GM23338 (cell line): ENCODE results near the gene MYLK3. TPM values are rescaled to one million over a fixed set of nuclear protein-coding genes. Genes with fewer than 3 reads are reported as not detected.

Source experiments
- ATAC-seq: fragments of 200-7000 bp; cut with Tn5 transposase; 3 replicates; pipeline ENCODE4 v1.9.1; 2020
- DNase-seq: peaks from one replicate; pipeline ENCODE4 v3.0.0-alpha.2; 2015; ENCODE audit warnings: low spot score
- H2AFZ ChIP-seq: fragments of 200-600 bp; sonication (generic); 2 replicates; pipeline ENCODE4 v1.8.0; 2016; ENCODE audit warnings: antibody characterized with exemption, mild to moderate bottlenecking, moderate library complexity
- H3F3A ChIP-seq: fragments of 200-600 bp; sonication (generic); replicated peaks from 2 replicates; pipeline ENCODE4 v1.8.0; 2017; ENCODE audit warnings: antibody characterized with exemption, mixed run types, low read depth
- H3K27ac ChIP-seq: fragments of 200-600 bp; sonication (generic); 2 replicates; pipeline ENCODE4 v1.6.1; 2016; ENCODE audit warnings: low read depth
- H3K27me3 ChIP-seq: fragments of 200-600 bp; sonication (generic); 2 replicates; pipeline ENCODE4 v1.8.0; 2016; ENCODE audit warnings: mild to moderate bottlenecking, mixed run types, moderate library complexity; ENCODE audit not compliant: insufficient read depth
- H3K36me3 ChIP-seq: fragments of 200-600 bp; sonication (generic); 2 replicates; pipeline ENCODE4 v1.8.0; 2016; ENCODE audit warnings: mild to moderate bottlenecking; ENCODE audit not compliant: insufficient read depth
- H3K4me1 ChIP-seq: fragments of 200-600 bp; sonication (generic); 2 replicates; pipeline ENCODE4 v1.8.0; 2016; ENCODE audit warnings: mild to moderate bottlenecking, moderate library complexity; ENCODE audit not compliant: insufficient read depth
- H3K4me2 ChIP-seq: fragments of 200-600 bp; sonication (generic); 2 replicates; pipeline ENCODE4 v1.7.1; 2017; ENCODE audit warnings: mixed run types
- H3K4me3 ChIP-seq: fragments of 200-600 bp; sonication (generic); 2 replicates; pipeline ENCODE4 v1.6.1; 2016; ENCODE audit warnings: mixed run types
- H3K79me2 ChIP-seq: fragments of 200-600 bp; sonication (generic); replicated peaks from 2 replicates; pipeline ENCODE4 v1.8.0; 2017; ENCODE audit warnings: mild to moderate bottlenecking; ENCODE audit not compliant: insufficient read depth
- H3K9me2 ChIP-seq: fragments of 200-600 bp; sonication (generic); 2 replicates; pipeline ENCODE4 v1.8.0; 2017; ENCODE audit not compliant: insufficient read depth
- H4K20me1 ChIP-seq: fragments of 200-600 bp; sonication (generic); replicated peaks from 2 replicates; pipeline ENCODE4 v1.8.0; 2017; ENCODE audit warnings: mild to moderate bottlenecking; ENCODE audit not compliant: insufficient read depth
- H3K27ac Mint-ChIP-seq: 2 replicates; pipeline ENCODE4 v1.8.0; 2020; ENCODE audit warnings: inconsistent platforms, mild to moderate bottlenecking, moderate library complexity, mixed read lengths
- H3K27me3 Mint-ChIP-seq: 3 replicates; pipeline ENCODE4 v1.8.0; 2022; ENCODE audit warnings: low read depth, mild to moderate bottlenecking, moderate library complexity, mixed read lengths, inconsistent platforms; ENCODE audit not compliant: insufficient read depth, poor library complexity
- H3K36me3 Mint-ChIP-seq: 3 replicates; pipeline ENCODE4 v1.8.0; 2021; ENCODE audit warnings: low read depth, mild to moderate bottlenecking, inconsistent platforms, moderate library complexity, mixed read lengths
- H3K4me1 Mint-ChIP-seq: 3 replicates; pipeline ENCODE4 v1.8.0; 2020; ENCODE audit warnings: mild to moderate bottlenecking, inconsistent platforms, mixed read lengths
- H3K4me3 Mint-ChIP-seq: 3 replicates; pipeline ENCODE4 v1.8.0; 2021; ENCODE audit warnings: moderate library complexity, mild to moderate bottlenecking, inconsistent platforms, mixed read lengths
- H3K9me3 Mint-ChIP-seq: 3 replicates; pipeline ENCODE4 v1.8.0; 2020; ENCODE audit warnings: moderate library complexity, mild to moderate bottlenecking, inconsistent platforms, mixed read lengths
- CREB1 ChIP-seq: fragments of 250-450 bp; sonication (Bioruptor Pico); IDR thresholded peaks from 2 replicates; pipeline ENCODE4 v1.5.0; 2020; ENCODE audit warnings: low read depth, mild to moderate bottlenecking, moderate library complexity
- CTCF ChIP-seq, 2 experiments: fragments of 200-600 bp in 1 of 2; sonication (generic) in 1 of 2; conservative IDR thresholded peaks; 2 replicates each; pipeline versions ENCODE4 v1.5.1 to v1.6.1; 2016 to 2017; ENCODE audit warnings: antibody characterized with exemption in 2 of 2, low read depth in 2 of 2, mild to moderate bottlenecking in 2 of 2, moderate library complexity in 1 of 2
- ETS1 ChIP-seq: IDR thresholded peaks from 2 replicates; pipeline ENCODE4 v1.6.1; 2016; ENCODE audit warnings: antibody characterized with exemption
- EZH2 ChIP-seq: fragments of 200-600 bp; sonication (generic); IDR thresholded peaks from one replicate; pipeline ENCODE4 v1.8.0; 2017; ENCODE audit warnings: antibody characterized with exemption, mild to moderate bottlenecking, low read depth; ENCODE audit not compliant: unreplicated experiment
- EZH2phosphoT487 ChIP-seq: fragments of 200-600 bp; sonication (generic); IDR thresholded peaks from one replicate; pipeline ENCODE4 v1.8.1; 2018; ENCODE audit warnings: antibody characterized with exemption; ENCODE audit not compliant: unreplicated experiment
- JUNB ChIP-seq: IDR thresholded peaks from one replicate; pipeline ENCODE4 v1.6.1; 2016; ENCODE audit warnings: antibody characterized with exemption; ENCODE audit not compliant: unreplicated experiment
- NANOG ChIP-seq: IDR thresholded peaks from 2 replicates; pipeline ENCODE4 v1.6.1; 2016; ENCODE audit warnings: antibody characterized with exemption, borderline replicate concordance
- POLR2AphosphoS5 ChIP-seq: IDR thresholded peaks from 2 replicates; pipeline ENCODE4 v1.6.1; 2016; ENCODE audit warnings: antibody characterized with exemption, low read depth
- REST ChIP-seq: IDR thresholded peaks from one replicate; pipeline ENCODE4 v1.6.1; 2018; ENCODE audit warnings: antibody characterized with exemption; ENCODE audit not compliant: unreplicated experiment
- STAT1 ChIP-seq: IDR thresholded peaks from one replicate; pipeline ENCODE4 v1.6.1; 2016; ENCODE audit warnings: antibody characterized with exemption; ENCODE audit not compliant: unreplicated experiment
- ZNF114 ChIP-seq: fragments of 250-450 bp; sonication (Bioruptor Pico); IDR thresholded peaks from 2 replicates; pipeline ENCODE4 v1.5.0; 2020; ENCODE audit warnings: mild to moderate bottlenecking, moderate library complexity
- ZNF331 ChIP-seq: fragments of 250-450 bp; sonication (Bioruptor Pico); IDR thresholded peaks from 2 replicates; pipeline ENCODE4 v1.5.0; 2020; ENCODE audit warnings: low read depth, mild to moderate bottlenecking, moderate library complexity
- ZNF462 ChIP-seq: fragments of 250-450 bp; sonication (Bioruptor Pico); IDR thresholded peaks from 2 replicates; pipeline ENCODE4 v1.5.0; 2020; ENCODE audit warnings: mild to moderate bottlenecking, moderate library complexity
- polyA plus RNA-seq: library from polyadenylated mRNA; unstranded; fragments of >200 nt; fragmentation: Nextera tagmentation; extraction: Ambion mirVana; gene quantifications from 2 replicates; pipeline ENCODE4 v1.2.1, GENCODE V29; 2016
- total RNA-seq: library from RNA; depleted of rRNA; stranded (reverse); fragments of >200 nt; shearing (Covaris generic); gene quantifications from 2 replicates; pipeline ENCODE4 v1.2.3, GENCODE V29; 2014

The MYLK3 gene
- total and polyA plus RNA-seq, 2 experiments from 2014 or later: 0.18 to 0.63 TPM

GRCh38 chr16:46727184-46727583 is 21.0 kb downstream of the MYLK3 start:
- Histone ChIP-seq H3K4me1 (no peaks in the 10 kb centered on the region), H3K4me2 (no peak overlapping the region), H4K20me1 (no peaks in the 10 kb centered on the region), H3K36me3 (no peaks in the 10 kb centered on the region), H3K79me2 (no peaks in the 10 kb centered on the region), H3K4me3 (no peak overlapping the region), H3K9me2 (no peaks in the 10 kb centered on the region), H2AFZ (no peak overlapping the region), H3K27ac (no peak overlapping the region), H3K27me3 (no peaks in the 10 kb centered on the region), H3F3A (no peaks in the 10 kb centered on the region)
- TF ChIP-seq JUNB: no peak
- no peak for TF ChIP-seq POLR2AphosphoS5
- no peak for TF ChIP-seq STAT1
- no peak for TF ChIP-seq ZNF114 (CRISPR knock-in tag)
- no peak for TF ChIP-seq ZNF331 (CRISPR knock-in tag)
- no peak for TF ChIP-seq ZNF462 (CRISPR knock-in tag)
- TF ChIP-seq REST: no peak
- no peak for TF ChIP-seq ETS1
- TF ChIP-seq NANOG: no peak
- no peak for TF ChIP-seq CREB1
- TF ChIP-seq EZH2phosphoT487: no peak
- TF ChIP-seq EZH2: no peak
- no peak for TF ChIP-seq CTCF (conservative IDR thresholded peaks at IDR 0.05; ENCODE audit: low read depth in 2 of 2)
- H3K4me1 Mint-ChIP-seq: no peaks in the 10 kb centered on the region
- peaks cover 14% of the 10 kb centered on the region for H3K9me3 Mint-ChIP-seq
- peaks cover 4% of the 10 kb centered on the region for H3K27me3 Mint-ChIP-seq
- H3K36me3 Mint-ChIP-seq: no peaks in the 10 kb centered on the region
- H3K27ac Mint-ChIP-seq: no peak overlapping the region
- no peak for DNase-seq
- no peak for ATAC-seq
- no peak overlapping the region for H3K4me3 Mint-ChIP-seq
